Karpas-422 (cell line): ENCODE data around the gene ZNF107. TPM values are rescaled to one million over a fixed set of nuclear protein-coding genes. Genes with fewer than 3 reads are reported as not detected.

Experiments used
- DNase-seq: peaks from one replicate; pipeline ENCODE4 v3.0.0-alpha.2; 2015
- H2AFZ ChIP-seq: fragments of 200-600 bp; sonication (generic); 2 replicates; pipeline ENCODE4 v1.6.1; 2014; ENCODE audit warnings: antibody characterized with exemption, low read length, mixed read lengths
- H3K27ac ChIP-seq: fragments of 200-600 bp; sonication (generic); 2 replicates; pipeline ENCODE4 v1.5.1; 2014; ENCODE audit warnings: mild to moderate bottlenecking, low read length, moderate library complexity
- H3K27me3 ChIP-seq: fragments of 200-600 bp; sonication (generic); 2 replicates; pipeline ENCODE4 v1.6.1; 2014; ENCODE audit warnings: low read length, mixed read lengths
- H3K36me3 ChIP-seq: fragments of 200-600 bp; sonication (generic); 2 replicates; pipeline ENCODE4 v1.6.1; 2014; ENCODE audit warnings: low read length, mixed read lengths; ENCODE audit not compliant: insufficient read depth
- H3K4me1 ChIP-seq: fragments of 200-600 bp; sonication (generic); 2 replicates; pipeline ENCODE4 v1.6.1; 2014; ENCODE audit warnings: mild to moderate bottlenecking, low read length, mixed read lengths
- H3K4me2 ChIP-seq: fragments of 200-600 bp; sonication (generic); 2 replicates; pipeline ENCODE4 v1.6.1; 2014; ENCODE audit warnings: low read length, low read depth, mild to moderate bottlenecking; ENCODE audit not compliant: poor library complexity, severe bottlenecking
- H3K4me3 ChIP-seq: fragments of 200-600 bp; sonication (generic); 2 replicates; pipeline ENCODE4 v1.5.1; 2014; ENCODE audit warnings: mild to moderate bottlenecking, antibody characterized with exemption, low read length, mixed read lengths
- H3K79me2 ChIP-seq: fragments of 200-600 bp; sonication (generic); 2 replicates; pipeline ENCODE4 v1.6.1; 2014; ENCODE audit warnings: mild to moderate bottlenecking, low read length, mixed read lengths
- H3K9ac ChIP-seq: fragments of 200-600 bp; sonication (generic); 2 replicates; pipeline ENCODE4 v1.6.0; 2014; ENCODE audit warnings: low read length
- H3K9me2 ChIP-seq: fragments of 200-600 bp; sonication (generic), shearing (Covaris generic); replicated peaks from 2 replicates; pipeline ENCODE4 v1.6.0; 2014; ENCODE audit warnings: mild to moderate bottlenecking, low read length, moderate library complexity; ENCODE audit not compliant: insufficient read depth
- H3K9me3 ChIP-seq: fragments of 300-700, 200-600 bp; sonication (generic); 2 replicates; pipeline ENCODE4 v1.6.1; 2014; ENCODE audit warnings: low read length, mixed read lengths
- H4K20me1 ChIP-seq: fragments of 200-600 bp; sonication (generic); 2 replicates; pipeline ENCODE4 v1.6.1; 2014; ENCODE audit warnings: mild to moderate bottlenecking, antibody characterized with exemption, low read length, low read depth; ENCODE audit not compliant: insufficient read depth
- total RNA-seq: library from RNA; depleted of rRNA; stranded (reverse); fragments of >200 nt; shearing (Covaris generic); gene quantifications from 2 replicates; pipeline ENCODE4 v1.2.3, GENCODE V29; 2014; ENCODE audit warnings: low replicate concordance; rRNA removed

Gene ZNF107
- total RNA-seq: 18.1 and 36.7 TPM in 2 replicates

DNA sequence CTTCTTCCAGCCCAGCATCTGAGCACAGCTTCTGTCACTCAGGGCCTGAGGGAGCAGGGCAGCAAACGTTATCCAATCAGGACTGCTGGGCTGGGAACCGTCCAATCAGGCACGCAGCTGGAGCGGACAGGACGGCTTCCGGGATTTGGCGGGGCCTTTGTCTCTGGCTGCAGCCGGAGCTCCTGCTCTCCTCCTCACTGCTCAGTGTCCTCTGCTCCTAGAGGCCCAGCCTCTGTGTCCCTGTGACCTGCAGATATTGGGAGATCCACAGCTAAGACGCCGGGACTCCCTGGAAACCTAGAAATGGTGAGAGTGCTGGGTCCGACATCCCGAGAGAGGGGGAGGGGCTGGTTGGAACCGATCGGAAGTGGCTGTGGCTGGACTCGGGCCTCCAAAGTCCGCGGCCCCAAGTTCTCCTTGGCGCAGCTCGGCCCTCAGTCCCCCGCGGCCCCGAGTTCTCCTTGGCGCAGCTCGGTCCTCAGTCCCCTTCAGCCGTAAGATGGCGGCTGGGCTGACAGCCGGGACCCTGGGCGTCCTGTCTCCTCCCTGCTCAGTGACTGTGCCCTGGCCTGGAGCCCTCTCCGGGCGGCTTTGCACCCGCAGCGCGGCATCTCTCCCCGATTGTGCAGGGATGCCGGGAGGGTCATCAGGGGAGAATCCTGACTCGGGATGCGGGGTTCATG lies at the start of gene ZNF107:
TSS of gene ZNF107 (plus strand) at position 154 of the 683 bp plus-strand sequence. CDS start at position 304, 150 bp downstream.
- Histone ChIP-seq H3K4me2 (peak within 1 kb of the TSS; percentile 85), H3K9ac (peak within 1 kb of the TSS; percentile 93), H3K27me3 (no peaks in the 10 kb centered on the region), H3K79me2 (peaks cover 57% of the 10 kb centered on the region), H4K20me1 (no peaks in the 10 kb centered on the region), H3K4me3 (peak within 1 kb of the TSS; percentile 92), H3K27ac (peak within 1 kb of the TSS; percentile 63), H3K36me3 (peaks cover 35% of the 10 kb centered on the region), H2AFZ (peak within 1 kb of the TSS; percentile 93), H3K9me3 (peaks cover 2% of the 10 kb centered on the region; the same call in 1 of the 2 replicates), H3K9me2 (no peaks in the 10 kb centered on the region), H3K4me1 (peaks cover 20% of the 10 kb centered on the region)
- DNase-seq: peak; percentile 98

GRCh38 chr7:64618785-64619456 lies 47.0 kb upstream of the ZNF107 start:
- H3K9me2 ChIP-seq: no peaks in the 10 kb centered on the region
- no peak overlapping the region for H3K4me3 ChIP-seq
- no peaks in the 10 kb centered on the region for H4K20me1 ChIP-seq
- H3K36me3 ChIP-seq: no peaks in the 10 kb centered on the region; the same call in 1 of the 2 replicates
- H3K27me3 ChIP-seq: no peaks in the 10 kb centered on the region
- no peak overlapping the region for H2AFZ ChIP-seq
- DNase-seq: peak; percentile 90
- no peak overlapping the region for H3K9ac ChIP-seq
- H3K4me2 ChIP-seq: no peak overlapping the region
- H3K27ac ChIP-seq: no peak overlapping the region
- no peaks in the 10 kb centered on the region for H3K79me2 ChIP-seq
- H3K4me1 ChIP-seq: no peaks in the 10 kb centered on the region
- peaks cover 14% of the 10 kb centered on the region for H3K9me3 ChIP-seq

- Histone ChIP-seq H3K9me2 (no peaks in the 10 kb centered on the region), H3K27ac (no peak overlapping the region), H3K36me3 (no peaks in the 10 kb centered on the region; the same call in 1 of the 2 replicates), H3K9me3 (peaks cover 14% of the 10 kb centered on the region), H3K79me2 (no peaks in the 10 kb centered on the region), H2AFZ (no peak overlapping the region), H4K20me1 (no peaks in the 10 kb centered on the region), H3K27me3 (no peaks in the 10 kb centered on the region), H3K4me3 (no peak overlapping the region), H3K9ac (no peak overlapping the region), H3K4me2 (no peak overlapping the region), H3K4me1 (no peaks in the 10 kb centered on the region)
- no peak for DNase-seq
Measured at GRCh38 chr7:64619705-64620104, 46.2 kb upstream of the ZNF107 start.

GRCh38 chr7:64621656-64622055 lies 44.3 kb upstream of the ZNF107 start:
- no peak overlapping the region for H3K9ac ChIP-seq
- H3K4me2 ChIP-seq: no peak overlapping the region
- no peaks in the 10 kb centered on the region; the same call in 1 of the 2 replicates for H3K36me3 ChIP-seq
- peaks cover 7% of the 10 kb centered on the region for H3K4me1 ChIP-seq
- H3K9me2 ChIP-seq: no peaks in the 10 kb centered on the region
- no peak overlapping the region for H3K4me3 ChIP-seq
- H3K27me3 ChIP-seq: no peaks in the 10 kb centered on the region
- no peaks in the 10 kb centered on the region for H3K79me2 ChIP-seq
- H2AFZ ChIP-seq: no peak overlapping the region
- peaks cover 14% of the 10 kb centered on the region for H3K9me3 ChIP-seq
- no peaks in the 10 kb centered on the region for H4K20me1 ChIP-seq
- no peak for DNase-seq
- H3K27ac ChIP-seq: no peak overlapping the region

- DNase-seq: peak; percentile 77
- Histone ChIP-seq H3K4me3 (no peak overlapping the region), H3K27ac (no peak overlapping the region)
Measured at GRCh38 chr7:64625114-64626082, 40.5 kb upstream of the ZNF107 start.

GRCh38 chr7:64626083-64626469 lies 39.9 kb upstream of the ZNF107 start:
- Histone ChIP-seq H2AFZ (no peak overlapping the region), H3K4me1 (peaks cover 7% of the 10 kb centered on the region), H3K9me3 (0 out of 2 replicates have a peak, but pooled peaks cover 3% of the 10 kb centered on the region), H3K9me2 (no peaks in the 10 kb centered on the region), H3K36me3 (no peaks in the 10 kb centered on the region), H3K27ac (no peak overlapping the region), H3K27me3 (no peaks in the 10 kb centered on the region), H3K9ac (no peak overlapping the region), H3K79me2 (no peaks in the 10 kb centered on the region), H3K4me3 (no peak overlapping the region), H4K20me1 (no peaks in the 10 kb centered on the region), H3K4me2 (no peak overlapping the region)
- DNase-seq: no peak

More at GRCh38 chr7:64625114-64626082, 40.5 kb upstream of the ZNF107 start:
- Histone ChIP-seq H4K20me1 (no peaks in the 10 kb centered on the region), H3K9ac (no peak overlapping the region), H3K4me1 (peaks cover 7% of the 10 kb centered on the region), H3K4me2 (peak overlapping the region; percentile 9), H2AFZ (no peak overlapping the region), H3K36me3 (no peaks in the 10 kb centered on the region), H3K9me3 (peaks cover 6% of the 10 kb centered on the region), H3K27me3 (no peaks in the 10 kb centered on the region), H3K9me2 (no peaks in the 10 kb centered on the region), H3K79me2 (no peaks in the 10 kb centered on the region)

DNA sequence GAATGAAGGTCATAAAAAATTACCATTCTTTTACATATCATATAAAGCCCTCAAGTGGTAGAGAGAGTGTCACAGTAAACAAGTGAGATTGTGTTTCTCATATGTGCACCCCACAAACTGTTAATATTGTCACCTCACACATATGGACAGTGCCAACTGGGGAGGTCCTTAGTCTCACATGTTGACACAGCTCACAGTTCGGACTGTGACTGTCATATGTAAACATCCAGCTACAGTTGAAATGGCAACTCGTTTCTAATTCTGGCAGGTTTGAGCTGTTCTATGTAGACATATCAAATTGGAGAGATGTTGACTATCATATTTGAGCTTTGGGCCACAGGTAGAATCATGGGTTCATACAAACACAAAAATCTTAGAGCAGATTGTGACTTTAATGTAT lies 39.4 kb upstream of the ZNF107 start:
- no peaks in the 10 kb centered on the region for H3K9me2 ChIP-seq
- no peak overlapping the region for H3K4me3 ChIP-seq
- no peak overlapping the region for H3K4me2 ChIP-seq
- no peaks in the 10 kb centered on the region for H3K79me2 ChIP-seq
- H3K4me1 ChIP-seq: peaks cover 7% of the 10 kb centered on the region
- no peaks in the 10 kb centered on the region for H4K20me1 ChIP-seq
- no peak overlapping the region for H2AFZ ChIP-seq
- no peaks in the 10 kb centered on the region for H3K9me3 ChIP-seq
- H3K9ac ChIP-seq: no peak overlapping the region
- no peak overlapping the region for H3K27ac ChIP-seq
- no peaks in the 10 kb centered on the region for H3K27me3 ChIP-seq
- H3K36me3 ChIP-seq: no peaks in the 10 kb centered on the region
- no peak for DNase-seq
